PFSK-1 (cell line): ENCODE data around the gene ARHGAP28.

Experiments used
- FOXP2 ChIP-seq: optimal IDR thresholded peaks from 2 replicates; pipeline ENCODE3; 2011; ENCODE audit warnings: borderline replicate concordance, control low read depth, inconsistent platforms; ENCODE audit not compliant: insufficient read depth; ENCODE audit errors: extremely low read length, extremely low read depth
- POLR2AphosphoS5 ChIP-seq: IDR thresholded peaks from 2 replicates; pipeline ENCODE4 v1.6.1; 2012; ENCODE audit warnings: low read depth, mild to moderate bottlenecking, control low read depth, low read length, moderate library complexity
- REST ChIP-seq, 2 experiments: IDR thresholded peaks; 2 replicates each; pipeline versions ENCODE4 v1.6.1 to v1.8.0; 2011 to 2012; ENCODE audit warnings: low read depth in 2 of 2, low read length in 2 of 2, control low read depth in 1 of 2, inconsistent platforms in 1 of 2, mild to moderate bottlenecking in 1 of 2, moderate library complexity in 1 of 2; ENCODE audit not compliant: insufficient read depth in 1 of 2
- SIN3A ChIP-seq: IDR thresholded peaks from 2 replicates; pipeline ENCODE4 v1.6.1; 2012; ENCODE audit warnings: mild to moderate bottlenecking, low read length, moderate library complexity, borderline replicate concordance; ENCODE audit not compliant: insufficient read depth
- TAF1 ChIP-seq: IDR thresholded peaks from 2 replicates; pipeline ENCODE4 v1.6.1; 2012; ENCODE audit warnings: low read length, control low read depth, borderline replicate concordance; ENCODE audit not compliant: insufficient read depth

ARHGAP28 gene

DNA sequence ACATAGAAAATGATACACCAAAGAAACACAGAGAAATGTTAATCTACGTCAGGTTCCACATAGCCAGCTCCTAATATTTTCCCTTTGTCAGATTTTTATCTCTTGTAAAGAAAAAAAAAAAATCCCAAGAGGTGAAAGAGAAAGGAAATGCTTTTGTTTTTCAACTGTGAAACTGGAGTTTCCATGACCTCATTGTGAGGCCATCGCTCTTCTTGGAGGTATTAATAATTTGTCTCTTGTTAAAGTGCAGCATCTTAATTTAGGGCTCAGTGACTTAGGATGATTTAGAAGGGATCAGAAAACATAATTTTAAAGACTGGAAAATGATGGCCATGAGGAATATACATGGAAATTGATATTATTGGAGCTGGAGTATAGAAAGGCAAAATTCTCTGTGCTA is 21.7 kb downstream of the ARHGAP28 start:
- no peak for TF ChIP-seq REST (IDR thresholded peaks at IDR 0.05; ENCODE audit: insufficient read depth in 1 of 2, low read depth in 2 of 2, low read length in 2 of 2)
- TF ChIP-seq SIN3A, result no peak
- no peak for TF ChIP-seq POLR2AphosphoS5
- TF ChIP-seq TAF1, result no peak
- no peak for TF ChIP-seq FOXP2

GRCh38 chr18:6752202-6752860 is 22.8 kb downstream of the ARHGAP28 start:
- TF ChIP-seq REST (IDR thresholded peaks at IDR 0.05; ENCODE audit: insufficient read depth in 1 of 2, low read depth in 2 of 2, low read length in 2 of 2) (no peak), FOXP2 (no peak), POLR2AphosphoS5 (no peak), TAF1 (no peak)

DNA sequence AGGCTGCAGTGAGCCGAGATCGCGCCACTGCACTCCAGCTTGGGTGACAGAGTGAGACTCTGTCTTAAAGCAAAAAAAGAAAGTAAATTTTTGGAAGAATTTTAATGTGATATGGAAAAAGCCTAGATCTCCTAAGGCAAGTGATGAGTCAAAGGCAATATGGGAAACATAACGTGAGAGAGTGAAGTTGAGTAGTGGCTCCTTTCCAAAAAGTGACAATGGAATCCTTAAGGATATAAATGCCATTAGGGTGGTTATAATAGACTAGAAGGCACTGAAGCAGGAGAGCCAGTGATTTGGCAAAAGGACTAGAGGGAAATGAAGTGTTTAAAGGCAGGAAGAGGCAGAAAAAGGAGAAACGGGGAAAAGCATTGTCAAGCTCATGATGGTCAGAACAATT is 25.6 kb downstream of the ARHGAP28 start:
- TF ChIP-seq SIN3A, result no peak
- TF ChIP-seq REST (IDR thresholded peaks at IDR 0.05; ENCODE audit: insufficient read depth in 1 of 2, low read depth in 2 of 2, low read length in 2 of 2), result no peak
- TF ChIP-seq FOXP2, result no peak
- no peak for TF ChIP-seq POLR2AphosphoS5
- no peak for TF ChIP-seq TAF1

- TF ChIP-seq FOXP2, result no peak
- no peak for TF ChIP-seq POLR2AphosphoS5
Observed at GRCh38 chr18:6757931-6758330, 28.4 kb downstream of the ARHGAP28 start.

GRCh38 chr18:6759579-6759978 is 30.1 kb downstream of the ARHGAP28 start:
- TF ChIP-seq TAF1, result no peak
- no peak for TF ChIP-seq FOXP2
- no peak for TF ChIP-seq SIN3A
- no peak for TF ChIP-seq POLR2AphosphoS5
- no peak for TF ChIP-seq REST (IDR thresholded peaks at IDR 0.05; ENCODE audit: insufficient read depth in 1 of 2, low read depth in 2 of 2, low read length in 2 of 2)
